Activated gamma-delta T cell (primary cell): ENCODE results near the gene TMEM198.

Experiments used
- DNase-seq: peaks from one replicate; lab custom pipeline; 2025; lab: John Stamatoyannopoulos, UW

The TMEM198 gene

GRCh38 chr2:219525533-219526232 is 18.1 kb upstream of the TMEM198 start:
- DNase-seq: no peak

GRCh38 chr2:219526320-219527075 is 17.3 kb upstream of the TMEM198 start:
- DNase-seq: no peak

- no peak for DNase-seq
Observed at GRCh38 chr2:219527076-219527394, 16.8 kb upstream of the TMEM198 start.

- no peak for DNase-seq
Observed at GRCh38 chr2:219527472-219527871, 16.4 kb upstream of the TMEM198 start.

GRCh38 chr2:219530048-219530963 is 13.5 kb upstream of the TMEM198 start:
- peak; percentile 45 for DNase-seq

GRCh38 chr2:219531639-219532377 is 12.0 kb upstream of the TMEM198 start:
- DNase-seq: no peak

- DNase-seq: no peak
Observed at GRCh38 chr2:219532378-219532649, 11.5 kb upstream of the TMEM198 start.

GRCh38 chr2:219533930-219534661 is 9.7 kb upstream of the TMEM198 start:
- no peak for DNase-seq

GRCh38 chr2:219536425-219536824 is 7.4 kb upstream of the TMEM198 start:
- no peak for DNase-seq

DNA sequence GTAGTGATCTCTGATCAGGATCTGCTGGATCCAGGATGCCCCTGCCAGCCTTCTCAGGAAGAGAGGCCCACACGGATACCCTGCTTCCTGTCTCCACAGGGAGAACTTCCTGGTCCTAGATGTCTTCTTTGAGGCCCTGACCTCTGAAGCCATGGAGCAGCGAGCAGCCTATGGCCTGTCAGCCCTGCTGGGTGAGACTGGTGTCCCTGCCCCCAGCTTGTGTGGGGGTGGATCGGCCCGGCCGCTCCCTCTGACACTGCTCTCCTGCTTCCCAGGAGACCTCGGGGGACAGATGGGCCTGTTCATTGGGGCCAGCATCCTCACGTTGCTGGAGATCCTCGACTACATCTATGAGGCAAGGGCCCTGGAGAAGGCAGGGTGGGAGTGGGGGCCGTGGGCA is 6.9 kb upstream of the TMEM198 start:
- no peak for DNase-seq

GRCh38 chr2:219537657-219538488 is 6.0 kb upstream of the TMEM198 start:
- DNase-seq: no peak

- no peak for DNase-seq
Observed at GRCh38 chr2:219538504-219538951, 5.3 kb upstream of the TMEM198 start.

DNA sequence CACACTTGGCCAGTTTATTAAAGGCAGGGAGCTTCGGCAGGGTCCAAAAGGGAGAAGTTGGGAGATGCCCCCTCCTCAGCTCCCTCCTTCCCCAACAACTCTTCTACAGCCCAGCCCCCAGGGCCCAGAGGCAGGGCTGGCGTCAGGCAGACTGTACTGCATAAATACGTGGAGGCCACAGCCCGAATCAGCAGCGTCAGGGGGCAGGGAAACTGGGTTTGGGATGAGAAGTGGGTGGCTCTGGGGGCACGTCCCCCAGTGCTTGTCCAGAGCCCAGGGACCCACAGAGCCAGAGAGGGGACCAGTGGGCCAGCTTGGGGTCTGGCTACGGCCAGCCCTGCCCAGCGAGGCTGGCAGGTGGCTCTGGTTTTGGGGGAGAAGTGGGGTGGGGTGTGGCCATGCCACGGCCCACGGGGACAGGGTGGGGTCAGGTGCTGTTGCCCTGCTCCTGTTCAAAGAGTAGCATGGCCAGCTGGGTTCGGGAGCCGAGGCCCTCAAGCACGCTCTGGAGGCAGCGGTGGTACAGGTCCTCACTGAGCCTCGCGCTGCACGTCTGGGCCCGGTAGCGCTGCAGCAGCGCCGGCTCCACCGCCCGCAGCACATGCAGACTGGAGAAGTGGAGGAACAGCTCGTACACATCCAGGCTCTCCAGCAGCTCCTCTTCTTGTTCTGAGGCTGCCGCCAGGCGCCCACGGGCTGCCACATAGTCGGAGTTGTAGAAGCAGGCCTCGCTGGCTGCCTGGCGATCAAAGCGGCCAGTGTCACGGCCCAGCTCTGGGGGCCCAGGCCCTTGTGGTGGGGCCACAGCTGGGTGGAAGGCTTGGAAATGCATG is 4.7 kb upstream of the TMEM198 start:
- DNase-seq: no peak

GRCh38 chr2:219539926-219540678 is 3.7 kb upstream of the TMEM198 start:
- DNase-seq: no peak

GRCh38 chr2:219540784-219541504 is 2.9 kb upstream of the TMEM198 start:
- no peak for DNase-seq

DNA sequence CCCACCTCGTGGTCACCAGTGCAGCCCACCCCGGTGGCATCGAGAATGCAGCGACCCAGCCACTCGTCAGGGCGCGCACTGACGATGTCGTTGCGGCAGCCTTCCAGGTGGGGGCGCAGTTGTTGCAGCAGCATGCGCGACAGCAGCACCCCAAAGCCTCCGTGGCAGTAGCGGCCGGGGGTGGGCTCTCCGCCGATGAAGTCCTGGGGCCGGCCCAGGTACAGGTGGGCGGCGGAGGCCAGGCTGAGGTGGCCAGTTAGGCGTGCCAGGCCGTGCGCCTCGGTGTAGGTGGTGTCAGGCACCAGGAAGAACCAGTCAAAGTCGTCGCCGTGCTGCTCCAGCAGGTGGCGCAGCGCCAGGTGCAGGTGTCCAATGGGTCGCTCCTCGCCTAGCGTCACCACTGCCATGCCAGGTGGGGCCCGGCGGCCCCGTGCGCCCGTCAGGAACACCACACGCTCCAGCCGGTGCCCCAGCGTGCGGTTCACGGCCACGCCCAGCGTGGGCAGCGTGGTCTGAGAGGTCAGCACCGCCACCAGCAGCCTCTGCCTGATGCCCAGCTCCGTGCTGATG is 2.1 kb upstream of the TMEM198 start:
- peak; percentile 71 for DNase-seq

DNA sequence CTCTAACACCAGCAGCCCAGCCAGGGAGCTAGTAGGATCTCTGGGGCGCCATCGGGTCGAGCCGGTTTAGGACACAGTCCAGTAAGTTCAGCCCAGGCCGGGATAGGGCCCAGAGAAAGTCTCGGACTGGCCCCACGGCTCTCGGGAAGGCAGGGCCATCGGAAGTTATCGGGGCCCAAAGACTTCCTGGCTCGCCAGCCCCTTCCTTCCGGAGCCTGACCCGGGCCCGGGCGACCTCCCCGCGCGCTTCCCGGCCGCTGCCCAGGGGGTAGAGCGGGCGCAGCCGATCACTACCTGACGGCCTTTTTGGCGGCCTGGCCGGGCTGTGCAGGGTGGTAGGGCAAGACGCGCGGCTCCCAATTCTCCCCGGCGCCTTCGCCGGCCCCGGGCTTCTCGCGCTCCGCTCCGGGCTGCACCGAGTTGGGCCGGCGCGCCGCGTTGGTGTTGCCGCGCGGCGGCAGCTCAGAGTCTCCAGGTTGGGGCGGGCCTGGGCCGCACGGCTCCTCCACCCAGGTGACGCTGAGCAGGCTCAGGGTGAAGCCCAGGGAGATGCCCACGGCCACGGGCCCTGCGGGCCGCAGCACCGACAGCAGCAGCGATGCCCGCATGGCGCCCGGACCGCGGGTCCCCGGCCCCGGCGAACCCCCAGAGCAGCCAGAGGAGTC is 765 bp upstream of the TMEM198 start:
- DNase-seq: no peak
